Measurements from ENCODE around the gene MVP.
"Not testable (repeated sequence)": the region's sequence is repeated elsewhere in the genome, so short reads cannot be mapped to it uniquely, and the experiment has no call there.

Gene MVP

DNA sequence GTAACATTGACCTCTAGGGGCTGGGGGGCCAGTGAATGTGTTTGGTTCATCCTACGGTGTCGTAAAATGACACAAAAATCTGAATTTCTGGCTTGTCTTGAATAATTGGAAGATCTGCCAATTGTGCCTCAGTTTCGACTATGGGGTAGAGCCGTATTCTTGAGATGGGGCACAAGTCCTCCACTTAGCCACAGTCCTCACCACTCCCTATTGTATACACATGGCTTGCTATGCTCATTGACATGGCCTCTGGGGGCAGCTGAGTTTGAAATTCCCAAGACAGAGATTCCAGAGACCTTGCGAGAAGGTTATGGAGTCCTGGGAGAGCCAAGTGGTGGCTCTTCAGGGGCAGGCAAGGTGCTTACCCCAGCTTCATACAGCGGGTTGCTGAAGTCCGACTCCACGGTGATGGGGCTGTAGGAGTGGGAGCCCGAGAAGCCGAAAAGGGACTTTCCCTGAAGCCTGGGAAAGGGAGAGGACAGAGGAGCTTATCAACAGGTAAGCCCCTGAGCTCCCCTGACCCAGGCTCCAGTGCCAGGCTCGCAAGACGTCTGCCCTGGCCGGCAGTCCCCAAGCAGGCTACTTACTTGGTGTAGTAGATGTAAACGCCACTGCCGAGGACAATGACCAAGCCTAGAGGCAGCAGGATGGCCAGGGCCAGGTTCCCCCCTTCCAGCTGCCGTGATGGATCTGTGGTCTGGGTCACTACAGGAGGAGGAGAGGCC, 51.7 kb downstream of the MVP start:
- DNase-seq (ENCODE audit: low read depth, low spot score), result no peak

DNA sequence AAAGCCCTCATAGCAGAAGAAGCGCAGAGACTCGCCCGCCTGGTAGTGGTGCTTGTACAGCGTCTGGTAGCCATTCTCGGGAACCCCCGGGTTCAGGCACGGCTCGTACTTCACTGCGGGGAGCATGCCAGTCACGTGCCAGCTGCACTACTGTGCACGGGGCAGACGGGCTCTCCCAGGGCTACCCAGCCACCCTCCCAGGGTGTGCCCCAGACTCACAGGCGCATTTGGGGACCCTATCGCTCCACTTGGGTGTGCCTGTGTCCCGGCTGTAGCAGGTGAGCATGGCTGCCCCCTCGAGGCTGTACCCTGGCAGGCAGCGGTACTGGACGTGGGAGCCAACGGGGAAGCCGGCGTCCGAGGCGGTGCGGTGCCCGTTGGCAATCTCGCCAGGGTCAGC, 53.1 kb downstream of the MVP start:
- no peak for DNase-seq (ENCODE audit: low read depth, low spot score)

DNA sequence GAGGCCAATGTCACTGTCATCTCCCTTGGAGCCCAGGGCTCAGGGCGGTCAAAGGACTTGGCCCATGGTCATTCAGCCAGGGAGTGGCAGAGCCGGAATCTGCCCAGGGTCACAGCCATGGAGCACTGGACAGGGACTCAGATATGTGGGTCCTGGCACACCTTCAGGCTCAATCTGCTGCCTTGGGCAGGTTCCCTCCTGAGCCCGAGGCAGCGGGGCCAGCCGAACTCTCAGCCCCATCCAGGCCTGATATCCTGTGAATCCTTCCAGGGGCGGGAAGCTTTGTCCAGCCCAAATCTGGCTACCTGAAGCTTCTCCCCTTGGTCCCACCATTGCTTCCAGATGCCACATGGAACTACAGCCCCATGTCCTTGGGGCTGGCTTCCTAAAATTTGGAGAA, 54.9 kb downstream of the MVP start:
- DNase-seq (ENCODE audit: low read depth, low spot score), result no peak

- DNase-seq (ENCODE audit: low read depth, low spot score), result no peak
Observed at GRCh38 chr16:29876217-29876593, 55.9 kb downstream of the MVP start.

- DNase-seq (ENCODE audit: low read depth, low spot score), result no peak
Observed at GRCh38 chr16:29876594-29877249, 56.5 kb downstream of the MVP start.

DNA sequence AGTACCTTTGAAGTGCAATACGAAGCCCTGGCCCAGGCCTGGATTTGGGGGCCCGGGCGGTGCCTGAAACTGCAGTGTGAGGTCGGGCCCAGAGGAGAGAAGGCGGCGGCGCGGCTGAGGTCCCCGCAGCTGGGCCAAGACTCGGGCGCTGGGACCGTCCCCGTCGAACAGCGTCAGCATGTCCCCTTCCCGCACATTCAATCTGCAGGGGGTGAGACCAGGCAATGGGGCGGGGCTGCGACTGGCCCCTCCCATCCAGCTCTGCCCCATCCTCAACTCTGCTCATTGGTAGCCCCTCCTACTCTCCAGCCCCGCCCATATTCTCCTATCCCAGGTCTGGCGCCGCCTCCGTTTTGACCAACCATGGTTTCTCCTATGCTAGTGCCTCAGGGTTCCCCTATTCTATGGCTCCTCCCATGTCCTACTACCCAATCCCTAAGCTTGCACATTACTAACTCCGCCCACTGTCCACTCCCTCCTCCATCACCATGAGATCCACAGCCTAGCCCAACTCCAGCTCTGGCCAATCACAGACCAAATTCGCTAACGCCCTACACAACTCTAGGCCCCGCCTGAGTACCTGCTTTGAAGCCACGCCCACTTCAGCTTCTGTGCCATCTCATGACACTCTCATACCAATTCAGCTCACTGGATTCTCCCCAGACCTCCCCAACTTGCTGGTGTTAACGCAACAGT, 57.2 kb downstream of the MVP start:
- no peak for DNase-seq (ENCODE audit: low read depth, low spot score)

GRCh38 chr16:29878172-29878571, 57.9 kb downstream of the MVP start:
- no peak for DNase-seq (ENCODE audit: low read depth, low spot score)

DNA sequence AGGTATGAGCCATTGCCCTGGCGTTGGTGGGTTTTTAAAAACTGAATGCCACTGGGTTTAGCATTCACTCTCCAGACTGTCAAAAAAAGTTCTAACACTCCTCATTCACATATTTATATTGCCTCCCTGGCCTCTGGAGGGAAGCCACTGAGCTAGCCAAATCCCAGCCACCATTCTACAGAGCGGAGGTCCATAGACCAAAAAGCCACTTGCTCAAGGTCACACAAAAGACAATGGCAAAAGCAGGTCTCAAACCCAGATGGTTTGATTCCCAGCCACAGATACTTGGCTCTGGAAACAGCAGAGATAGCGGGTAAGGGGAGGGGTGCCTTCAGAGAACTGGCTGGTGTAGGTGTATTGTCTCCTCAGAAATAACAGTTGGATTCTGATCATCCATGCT, 60.8 kb downstream of the MVP start:
- no peak for DNase-seq (ENCODE audit: low read depth, low spot score)

- no peak for DNase-seq (ENCODE audit: low read depth, low spot score)
Observed at GRCh38 chr16:29883987-29884386, 63.7 kb downstream of the MVP start.

GRCh38 chr16:29889372-29889771, 69.1 kb downstream of the MVP start:
- not testable (repeated sequence) for DNase-seq (ENCODE audit: low read depth, low spot score)

- no peak for DNase-seq (ENCODE audit: low read depth, low spot score)
Observed at GRCh38 chr16:29891525-29892457, 71.5 kb downstream of the MVP start.

- no peak for DNase-seq (ENCODE audit: low read depth, low spot score)
Observed at GRCh38 chr16:29892458-29892813, 72.2 kb downstream of the MVP start.

- DNase-seq (ENCODE audit: low read depth, low spot score), result no peak
Observed at GRCh38 chr16:29893553-29893952, 73.3 kb downstream of the MVP start.

DNA sequence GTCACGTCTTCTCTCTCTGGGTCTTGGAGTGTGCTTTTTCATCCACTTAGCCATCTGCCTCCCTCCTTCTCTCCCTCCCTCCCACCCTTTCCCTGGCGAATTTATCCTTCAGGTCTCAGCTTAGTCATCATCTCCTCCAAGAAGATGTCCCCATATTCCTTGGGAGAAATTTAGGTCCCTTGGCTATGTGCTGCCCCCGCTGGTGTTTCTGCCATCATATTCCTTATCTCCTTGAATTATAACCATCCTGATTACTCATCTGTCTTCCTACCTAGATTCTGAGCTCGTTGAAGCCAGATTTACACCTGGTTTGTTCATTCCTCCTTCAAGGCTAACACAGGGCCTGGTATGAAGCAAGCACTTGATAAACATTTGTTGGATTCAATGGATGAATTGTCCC, 74.1 kb downstream of the MVP start:
- DNase-seq (ENCODE audit: low read depth, low spot score), result no peak

DNA sequence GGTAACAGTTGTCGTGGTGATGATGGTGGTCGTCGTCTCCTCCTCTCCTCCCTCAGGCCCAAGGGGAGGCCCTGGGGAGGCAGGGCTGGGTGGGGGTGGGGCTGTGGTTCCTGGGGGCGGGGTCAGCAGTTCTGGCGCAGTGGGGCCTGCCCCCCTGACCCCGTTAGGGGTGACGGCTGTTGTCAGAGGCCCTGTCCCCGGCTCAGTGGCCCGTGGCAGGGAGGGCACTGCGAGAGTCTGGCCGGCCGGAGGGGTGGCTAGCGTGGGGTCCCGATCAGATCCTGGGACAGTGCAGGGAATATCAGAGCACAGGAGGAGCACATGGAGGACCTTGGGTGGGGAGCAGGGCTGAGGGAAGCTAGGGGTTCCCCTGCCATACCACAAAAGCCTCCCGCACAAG, 76.6 kb downstream of the MVP start:
- DNase-seq (ENCODE audit: low read depth, low spot score), result no peak

- DNase-seq (ENCODE audit: low read depth, low spot score), result no peak
Observed at GRCh38 chr16:29897333-29897732, 77.1 kb downstream of the MVP start.
